ENCODE measurements around the gene SCN5A. TPM values are rescaled to one million over a fixed set of nuclear protein-coding genes. Genes with fewer than 3 reads are reported as not detected.

SCN5A gene
- polyA plus RNA-seq, 1 of the 3 experiments (the other 2 are of a cell fraction): 0.18 TPM

DNA sequence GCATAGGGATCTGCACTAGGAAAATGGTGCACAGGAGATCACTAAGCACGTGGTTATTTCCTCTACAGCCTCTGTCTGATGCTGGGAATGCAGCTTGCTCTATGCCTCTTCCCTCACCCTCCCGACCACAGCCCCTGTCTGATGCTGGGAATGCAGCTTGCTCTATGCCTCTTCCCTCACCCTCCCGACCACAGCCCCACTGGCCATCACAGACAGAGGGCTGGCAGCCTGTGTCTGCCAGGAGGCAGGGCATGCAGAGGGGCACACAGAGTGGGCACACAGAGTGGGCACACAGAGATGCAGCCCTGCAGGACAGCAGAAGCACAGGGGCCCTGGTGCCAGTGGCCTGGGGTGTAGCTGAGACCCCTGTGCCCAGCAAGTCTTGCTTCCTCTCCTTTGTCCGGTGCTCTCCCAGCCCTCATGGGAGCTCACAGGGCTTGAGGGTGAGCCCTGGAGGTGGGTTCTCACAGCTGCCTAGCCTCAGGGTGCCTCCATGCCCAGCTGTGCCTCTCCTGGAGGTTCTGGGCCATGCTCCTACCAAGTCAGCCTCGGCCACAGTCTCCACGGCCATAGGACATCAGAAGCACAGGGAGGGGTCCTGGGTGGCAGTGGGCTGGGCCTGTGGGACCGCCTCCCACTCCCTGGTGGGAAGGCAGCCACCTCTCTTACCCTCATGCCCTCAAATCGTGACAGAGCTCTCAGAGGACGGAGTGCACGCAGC lies 87.6 kb downstream of the SCN5A start:
- no peaks in the 10 kb centered on the region for H3K79me2 ChIP-seq (ENCODE audit: insufficient read depth)
- POLR2A ChIA-PET: no interaction called here
- no peaks in the 10 kb centered on the region for H4K20me1 ChIP-seq (ENCODE audit: insufficient read depth)
- H3K4me2 ChIP-seq: no peak overlapping the region
- TF ChIP-seq NFIC (IDR thresholded peaks at IDR 0.05; ENCODE audit: borderline replicate concordance) (no peak), FOXJ3 (CRISPR knock-in tag; IDR thresholded peaks at IDR 0.05) (no peak), GABPA (IDR thresholded peaks at IDR 0.05; ENCODE audit: low read depth) (no peak), GATA2 (CRISPR knock-in tag; IDR thresholded peaks at IDR 0.05) (no peak), CHD2 (IDR thresholded peaks at IDR 0.05; ENCODE audit: low read length, partially characterized antibody) (no peak), TAF1 (IDR thresholded peaks at IDR 0.05; ENCODE audit: borderline replicate concordance, low read depth, low read length) (no peak), RAD21 (IDR thresholded peaks at IDR 0.05; ENCODE audit: low read length) (no peak), JUND (IDR thresholded peaks at IDR 0.05) (no peak)
- TF ChIP-seq, protein P1, sequence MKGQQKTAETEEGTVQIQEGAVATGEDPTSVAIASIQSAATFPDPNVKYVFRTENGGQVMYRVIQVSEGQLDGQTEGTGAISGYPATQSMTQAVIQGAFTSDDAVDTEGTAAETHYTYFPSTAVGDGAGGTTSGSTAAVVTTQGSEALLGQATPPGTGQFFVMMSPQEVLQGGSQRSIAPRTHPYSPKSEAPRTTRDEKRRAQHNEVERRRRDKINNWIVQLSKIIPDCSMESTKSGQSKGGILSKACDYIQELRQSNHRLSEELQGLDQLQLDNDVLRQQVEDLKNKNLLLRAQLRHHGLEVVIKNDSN (IDR thresholded peaks at IDR 0.05; ENCODE audit: borderline replicate concordance, low read depth): no peak
- TF ChIP-seq, protein P2, sequence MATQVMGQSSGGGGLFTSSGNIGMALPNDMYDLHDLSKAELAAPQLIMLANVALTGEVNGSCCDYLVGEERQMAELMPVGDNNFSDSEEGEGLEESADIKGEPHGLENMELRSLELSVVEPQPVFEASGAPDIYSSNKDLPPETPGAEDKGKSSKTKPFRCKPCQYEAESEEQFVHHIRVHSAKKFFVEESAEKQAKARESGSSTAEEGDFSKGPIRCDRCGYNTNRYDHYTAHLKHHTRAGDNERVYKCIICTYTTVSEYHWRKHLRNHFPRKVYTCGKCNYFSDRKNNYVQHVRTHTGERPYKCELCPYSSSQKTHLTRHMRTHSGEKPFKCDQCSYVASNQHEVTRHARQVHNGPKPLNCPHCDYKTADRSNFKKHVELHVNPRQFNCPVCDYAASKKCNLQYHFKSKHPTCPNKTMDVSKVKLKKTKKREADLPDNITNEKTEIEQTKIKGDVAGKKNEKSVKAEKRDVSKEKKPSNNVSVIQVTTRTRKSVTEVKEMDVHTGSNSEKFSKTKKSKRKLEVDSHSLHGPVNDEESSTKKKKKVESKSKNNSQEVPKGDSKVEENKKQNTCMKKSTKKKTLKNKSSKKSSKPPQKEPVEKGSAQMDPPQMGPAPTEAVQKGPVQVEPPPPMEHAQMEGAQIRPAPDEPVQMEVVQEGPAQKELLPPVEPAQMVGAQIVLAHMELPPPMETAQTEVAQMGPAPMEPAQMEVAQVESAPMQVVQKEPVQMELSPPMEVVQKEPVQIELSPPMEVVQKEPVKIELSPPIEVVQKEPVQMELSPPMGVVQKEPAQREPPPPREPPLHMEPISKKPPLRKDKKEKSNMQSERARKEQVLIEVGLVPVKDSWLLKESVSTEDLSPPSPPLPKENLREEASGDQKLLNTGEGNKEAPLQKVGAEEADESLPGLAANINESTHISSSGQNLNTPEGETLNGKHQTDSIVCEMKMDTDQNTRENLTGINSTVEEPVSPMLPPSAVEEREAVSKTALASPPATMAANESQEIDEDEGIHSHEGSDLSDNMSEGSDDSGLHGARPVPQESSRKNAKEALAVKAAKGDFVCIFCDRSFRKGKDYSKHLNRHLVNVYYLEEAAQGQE (IDR thresholded peaks at IDR 0.05; ENCODE audit: low read depth, low read length): no peak
- TF ChIP-seq, protein P3, sequence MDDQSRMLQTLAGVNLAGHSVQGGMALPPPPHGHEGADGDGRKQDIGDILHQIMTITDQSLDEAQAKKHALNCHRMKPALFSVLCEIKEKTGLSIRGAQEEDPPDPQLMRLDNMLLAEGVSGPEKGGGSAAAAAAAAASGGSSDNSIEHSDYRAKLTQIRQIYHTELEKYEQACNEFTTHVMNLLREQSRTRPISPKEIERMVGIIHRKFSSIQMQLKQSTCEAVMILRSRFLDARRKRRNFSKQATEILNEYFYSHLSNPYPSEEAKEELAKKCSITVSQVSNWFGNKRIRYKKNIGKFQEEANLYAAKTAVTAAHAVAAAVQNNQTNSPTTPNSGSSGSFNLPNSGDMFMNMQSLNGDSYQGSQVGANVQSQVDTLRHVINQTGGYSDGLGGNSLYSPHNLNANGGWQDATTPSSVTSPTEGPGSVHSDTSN (IDR thresholded peaks at IDR 0.05): no peak
- TF ChIP-seq, protein P4, sequence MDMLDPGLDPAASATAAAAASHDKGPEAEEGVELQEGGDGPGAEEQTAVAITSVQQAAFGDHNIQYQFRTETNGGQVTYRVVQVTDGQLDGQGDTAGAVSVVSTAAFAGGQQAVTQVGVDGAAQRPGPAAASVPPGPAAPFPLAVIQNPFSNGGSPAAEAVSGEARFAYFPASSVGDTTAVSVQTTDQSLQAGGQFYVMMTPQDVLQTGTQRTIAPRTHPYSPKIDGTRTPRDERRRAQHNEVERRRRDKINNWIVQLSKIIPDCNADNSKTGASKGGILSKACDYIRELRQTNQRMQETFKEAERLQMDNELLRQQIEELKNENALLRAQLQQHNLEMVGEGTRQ (IDR thresholded peaks at IDR 0.05; ENCODE audit: borderline replicate concordance, low read depth, low read length): no peak
- no peak for DNase-seq
- H3K36me3 ChIP-seq (replicated peaks in 1 of 2; ENCODE audit: control insufficient read depth in 1 of 2, insufficient read depth in 2 of 2, low read length in 1 of 2): no peaks in the 10 kb centered on the region
- H3F3A ChIP-seq (replicated peaks; ENCODE audit: insufficient read depth): no peaks in the 10 kb centered on the region
- CTCF ChIA-PET: interaction anchor here (1.1 to 2.4 kb wide), 4 partner anchors 14 to 90 kb away, joined by 3 to 6 read pairs (median 5); no protein-coding TSS in a partner anchor
- H2AFZ ChIP-seq (ENCODE audit: low read depth): no peak overlapping the region
- H3K27me3 ChIP-seq (ENCODE audit: insufficient read depth): no peaks in the 10 kb centered on the region
- no peaks in the 10 kb centered on the region for H3K9me2 ChIP-seq
- no peak overlapping the region for H3K4me3 ChIP-seq (ENCODE audit: low read depth in 2 of 2, low read length in 1 of 2)
- no peak overlapping the region for H3K27ac ChIP-seq (ENCODE audit: low read depth in 2 of 2, low read length in 1 of 2)
- no peaks in the 10 kb centered on the region; a peak in 1 of 4 replicates for H3K4me1 ChIP-seq (ENCODE audit: control insufficient read depth in 1 of 2, insufficient read depth in 2 of 2, low read depth in 1 of 2, low read length in 1 of 2)
- H3K9ac ChIP-seq: no peak overlapping the region
- 36% methylated on average over 9 of the region's 10 CpGs for WGBS (ENCODE audit: low lambda C conversion rate)
- no peaks in the 10 kb centered on the region for H3K9me3 ChIP-seq

Data from SK-N-SH (cell line).